ENCODE measurements around the gene MYO9A.
A peak's percentile ranks its signal among the peaks of the same experiment; 100 is the strongest.

The MYO9A gene

GRCh38 chr15:71790081-71790480 is 327.9 kb downstream of the MYO9A start:
- peaks cover 4% of the 10 kb centered on the region for H3K27me3 ChIP-seq (ENCODE audit: insufficient read depth, low read length)
- H2AFZ ChIP-seq (ENCODE audit: low read depth, low read length) = no peak overlapping the region
- no peaks in the 10 kb centered on the region for H3K4me1 ChIP-seq (ENCODE audit: insufficient read depth, low read length)
- no peaks in the 10 kb centered on the region for H3K9me3 ChIP-seq (ENCODE audit: low read length)
- no peak overlapping the region for H3K4me3 ChIP-seq (ENCODE audit: low read length)
- no peaks in the 10 kb centered on the region for H3K36me3 ChIP-seq (ENCODE audit: insufficient read depth, low read length)

- H3K27me3 ChIP-seq (ENCODE audit: insufficient read depth, low read length) = peaks cover 4% of the 10 kb centered on the region
- no peaks in the 10 kb centered on the region for H3K36me3 ChIP-seq (ENCODE audit: insufficient read depth, low read length)
- no peak overlapping the region for H3K4me3 ChIP-seq (ENCODE audit: low read length)
- no peak overlapping the region for H2AFZ ChIP-seq (ENCODE audit: low read depth, low read length)
- H3K9me3 ChIP-seq (ENCODE audit: low read length) = no peaks in the 10 kb centered on the region
- no peaks in the 10 kb centered on the region for H3K4me1 ChIP-seq (ENCODE audit: insufficient read depth, low read length)
Measured at GRCh38 chr15:71789616-71790015, 328.3 kb downstream of the MYO9A start.

GRCh38 chr15:71788646-71789579 is 329.0 kb downstream of the MYO9A start:
- Histone ChIP-seq H3K36me3 (ENCODE audit: insufficient read depth, low read length) (no peaks in the 10 kb centered on the region), H3K9me3 (ENCODE audit: low read length) (no peaks in the 10 kb centered on the region)

GRCh38 chr15:71786673-71787072 is 331.3 kb downstream of the MYO9A start:
- Histone ChIP-seq H3K27me3 (ENCODE audit: insufficient read depth, low read length) (peaks cover 4% of the 10 kb centered on the region), H3K4me3 (ENCODE audit: low read length) (no peak overlapping the region), H3K4me1 (ENCODE audit: insufficient read depth, low read length) (peaks cover 7% of the 10 kb centered on the region), H2AFZ (ENCODE audit: low read depth, low read length) (no peak overlapping the region), H3K36me3 (ENCODE audit: insufficient read depth, low read length) (no peaks in the 10 kb centered on the region), H3K9me3 (ENCODE audit: low read length) (no peaks in the 10 kb centered on the region)

More at GRCh38 chr15:71788646-71789579, 329.0 kb downstream of the MYO9A start:
- Histone ChIP-seq H3K4me1 (ENCODE audit: insufficient read depth, low read length) (no peaks in the 10 kb centered on the region), H3K4me3 (ENCODE audit: low read length) (no peak overlapping the region), H2AFZ (ENCODE audit: low read depth, low read length) (no peak overlapping the region), H3K27me3 (ENCODE audit: insufficient read depth, low read length) (peaks cover 4% of the 10 kb centered on the region)

- H3K27me3 ChIP-seq (ENCODE audit: insufficient read depth, low read length) = peaks cover 8% of the 10 kb centered on the region
- no peaks in the 10 kb centered on the region for H3K9me3 ChIP-seq (ENCODE audit: low read length)
- H2AFZ ChIP-seq (ENCODE audit: low read depth, low read length) = no peak overlapping the region
- H3K4me3 ChIP-seq (ENCODE audit: low read length) = no peak overlapping the region
- H3K36me3 ChIP-seq (ENCODE audit: insufficient read depth, low read length) = no peaks in the 10 kb centered on the region
- H3K4me1 ChIP-seq (ENCODE audit: insufficient read depth, low read length) = peaks cover 7% of the 10 kb centered on the region
Measured at GRCh38 chr15:71785996-71786395, 332.0 kb downstream of the MYO9A start.

GRCh38 chr15:71784719-71785118 is 333.2 kb downstream of the MYO9A start:
- Histone ChIP-seq H2AFZ (ENCODE audit: low read depth, low read length) (no peak overlapping the region), H3K4me3 (ENCODE audit: low read length) (no peak overlapping the region), H3K4me1 (ENCODE audit: insufficient read depth, low read length) (peaks cover 7% of the 10 kb centered on the region), H3K27me3 (ENCODE audit: insufficient read depth, low read length) (peaks cover 8% of the 10 kb centered on the region), H3K36me3 (ENCODE audit: insufficient read depth, low read length) (no peaks in the 10 kb centered on the region), H3K9me3 (ENCODE audit: low read length) (no peaks in the 10 kb centered on the region)

GRCh38 chr15:71782422-71783165 is 335.4 kb downstream of the MYO9A start:
- Histone ChIP-seq H3K36me3 (ENCODE audit: insufficient read depth, low read length) (no peaks in the 10 kb centered on the region), H3K27me3 (ENCODE audit: insufficient read depth, low read length) (peaks cover 4% of the 10 kb centered on the region), H3K4me1 (ENCODE audit: insufficient read depth, low read length) (peaks cover 7% of the 10 kb centered on the region), H2AFZ (ENCODE audit: low read depth, low read length) (no peak overlapping the region), H3K9me3 (ENCODE audit: low read length) (no peaks in the 10 kb centered on the region), H3K4me3 (ENCODE audit: low read length) (no peak overlapping the region)

GRCh38 chr15:71781965-71782265 is 336.0 kb downstream of the MYO9A start:
- Histone ChIP-seq H3K27me3 (ENCODE audit: insufficient read depth, low read length) (peaks cover 4% of the 10 kb centered on the region), H3K9me3 (ENCODE audit: low read length) (no peaks in the 10 kb centered on the region), H3K4me1 (ENCODE audit: insufficient read depth, low read length) (peaks cover 7% of the 10 kb centered on the region), H2AFZ (ENCODE audit: low read depth, low read length) (no peak overlapping the region), H3K4me3 (ENCODE audit: low read length) (no peak overlapping the region), H3K36me3 (ENCODE audit: insufficient read depth, low read length) (no peaks in the 10 kb centered on the region)

GRCh38 chr15:71781179-71781964 is 336.6 kb downstream of the MYO9A start:
- peaks cover 7% of the 10 kb centered on the region for H3K4me1 ChIP-seq (ENCODE audit: insufficient read depth, low read length)
- no peak overlapping the region for H3K4me3 ChIP-seq (ENCODE audit: low read length)
- H3K27me3 ChIP-seq (ENCODE audit: insufficient read depth, low read length) = peaks cover 4% of the 10 kb centered on the region
- H2AFZ ChIP-seq (ENCODE audit: low read depth, low read length) = no peak overlapping the region
- no peaks in the 10 kb centered on the region for H3K36me3 ChIP-seq (ENCODE audit: insufficient read depth, low read length)
- H3K9me3 ChIP-seq (ENCODE audit: low read length) = no peaks in the 10 kb centered on the region

GRCh38 chr15:71780115-71780976 is 337.6 kb downstream of the MYO9A start:
- H3K4me1 ChIP-seq (ENCODE audit: insufficient read depth, low read length) = peaks cover 7% of the 10 kb centered on the region
- H3K9me3 ChIP-seq (ENCODE audit: low read length) = no peaks in the 10 kb centered on the region
- H3K36me3 ChIP-seq (ENCODE audit: insufficient read depth, low read length) = no peaks in the 10 kb centered on the region
- H3K27me3 ChIP-seq (ENCODE audit: insufficient read depth, low read length) = peaks cover 4% of the 10 kb centered on the region
- no peak overlapping the region for H3K4me3 ChIP-seq (ENCODE audit: low read length)
- peak overlapping the region; percentile 26 for H2AFZ ChIP-seq (ENCODE audit: low read depth, low read length)

- Histone ChIP-seq H2AFZ (ENCODE audit: low read depth, low read length) (no peak overlapping the region), H3K4me3 (ENCODE audit: low read length) (no peak overlapping the region), H3K9me3 (ENCODE audit: low read length) (no peaks in the 10 kb centered on the region), H3K27me3 (ENCODE audit: insufficient read depth, low read length) (peaks cover 4% of the 10 kb centered on the region), H3K4me1 (ENCODE audit: insufficient read depth, low read length) (peaks cover 7% of the 10 kb centered on the region), H3K36me3 (ENCODE audit: insufficient read depth, low read length) (no peaks in the 10 kb centered on the region)
Measured at GRCh38 chr15:71779073-71779797, 338.7 kb downstream of the MYO9A start.
